Hindlimb muscle (tissue), 1 donor: Measurements from ENCODE around the gene SPATA45. TPM values are rescaled to one million over a fixed set of nuclear protein-coding genes. Genes with fewer than 3 reads are reported as not detected.

Experiments used
- polyA plus RNA-seq: library from polyadenylated mRNA; unstranded; fragments of 120-200 nt; gene quantifications from one replicate; pipeline ENCODE4 v1.2.1, GENCODE V29; 2013; ENCODE audit not compliant: insufficient read length

SPATA45 gene
- polyA plus RNA-seq, 1 donor = 0.40 TPM

Other genes with a start within 250 kb of the SPATA45 start
- gene ATF3, start 238.9 kb downstream of the SPATA45 start, polyA plus RNA-seq = 28.8 TPM
- gene BATF3, start 147.8 kb downstream of the SPATA45 start, polyA plus RNA-seq = 2.2 TPM
- gene NSL1, start 55.9 kb downstream of the SPATA45 start, polyA plus RNA-seq = 31.8 TPM
- gene TATDN3, start 55.8 kb downstream of the SPATA45 start, polyA plus RNA-seq = 10.3 TPM
- gene FLVCR1, start 10.6 kb upstream of the SPATA45 start, polyA plus RNA-seq = 7.0 TPM
- gene VASH2, start 102.9 kb upstream of the SPATA45 start, polyA plus RNA-seq = 34.8 TPM
- gene ANGEL2, start 168.2 kb upstream of the SPATA45 start, polyA plus RNA-seq = 31.9 TPM
- 17.6 TPM for gene RPS6KC1, start 203.6 kb upstream of the SPATA45 start, polyA plus RNA-seq